GM23338 (cell line): ENCODE measurements around the gene PLXNC1. TPM values are rescaled to one million over a fixed set of nuclear protein-coding genes. Genes with fewer than 3 reads are reported as not detected.

Source experiments
- ATAC-seq: fragments of 200-7000 bp; cut with Tn5 transposase; 3 replicates; pipeline ENCODE4 v1.9.1; 2020
- DNase-seq: peaks from one replicate; pipeline ENCODE4 v3.0.0-alpha.2; 2015; ENCODE audit warnings: low spot score
- H2AFZ ChIP-seq: fragments of 200-600 bp; sonication (generic); 2 replicates; pipeline ENCODE4 v1.8.0; 2016; ENCODE audit warnings: antibody characterized with exemption, mild to moderate bottlenecking, moderate library complexity
- H3F3A ChIP-seq: fragments of 200-600 bp; sonication (generic); replicated peaks from 2 replicates; pipeline ENCODE4 v1.8.0; 2017; ENCODE audit warnings: antibody characterized with exemption, mixed run types, low read depth
- H3K27ac ChIP-seq: fragments of 200-600 bp; sonication (generic); 2 replicates; pipeline ENCODE4 v1.6.1; 2016; ENCODE audit warnings: low read depth
- H3K27me3 ChIP-seq: fragments of 200-600 bp; sonication (generic); 2 replicates; pipeline ENCODE4 v1.8.0; 2016; ENCODE audit warnings: mild to moderate bottlenecking, mixed run types, moderate library complexity; ENCODE audit not compliant: insufficient read depth
- H3K36me3 ChIP-seq: fragments of 200-600 bp; sonication (generic); 2 replicates; pipeline ENCODE4 v1.8.0; 2016; ENCODE audit warnings: mild to moderate bottlenecking; ENCODE audit not compliant: insufficient read depth
- H3K4me1 ChIP-seq: fragments of 200-600 bp; sonication (generic); 2 replicates; pipeline ENCODE4 v1.8.0; 2016; ENCODE audit warnings: mild to moderate bottlenecking, moderate library complexity; ENCODE audit not compliant: insufficient read depth
- H3K4me2 ChIP-seq: fragments of 200-600 bp; sonication (generic); 2 replicates; pipeline ENCODE4 v1.7.1; 2017; ENCODE audit warnings: mixed run types
- H3K4me3 ChIP-seq: fragments of 200-600 bp; sonication (generic); 2 replicates; pipeline ENCODE4 v1.6.1; 2016; ENCODE audit warnings: mixed run types
- H3K79me2 ChIP-seq: fragments of 200-600 bp; sonication (generic); replicated peaks from 2 replicates; pipeline ENCODE4 v1.8.0; 2017; ENCODE audit warnings: mild to moderate bottlenecking; ENCODE audit not compliant: insufficient read depth
- H3K9me2 ChIP-seq: fragments of 200-600 bp; sonication (generic); 2 replicates; pipeline ENCODE4 v1.8.0; 2017; ENCODE audit not compliant: insufficient read depth
- H4K20me1 ChIP-seq: fragments of 200-600 bp; sonication (generic); replicated peaks from 2 replicates; pipeline ENCODE4 v1.8.0; 2017; ENCODE audit warnings: mild to moderate bottlenecking; ENCODE audit not compliant: insufficient read depth
- H3K27ac Mint-ChIP-seq: 2 replicates; pipeline ENCODE4 v1.8.0; 2020; ENCODE audit warnings: inconsistent platforms, mild to moderate bottlenecking, moderate library complexity, mixed read lengths
- H3K27me3 Mint-ChIP-seq: 3 replicates; pipeline ENCODE4 v1.8.0; 2022; ENCODE audit warnings: low read depth, mild to moderate bottlenecking, moderate library complexity, mixed read lengths, inconsistent platforms; ENCODE audit not compliant: insufficient read depth, poor library complexity
- H3K36me3 Mint-ChIP-seq: 3 replicates; pipeline ENCODE4 v1.8.0; 2021; ENCODE audit warnings: low read depth, mild to moderate bottlenecking, inconsistent platforms, moderate library complexity, mixed read lengths
- H3K4me1 Mint-ChIP-seq: 3 replicates; pipeline ENCODE4 v1.8.0; 2020; ENCODE audit warnings: mild to moderate bottlenecking, inconsistent platforms, mixed read lengths
- H3K4me3 Mint-ChIP-seq: 3 replicates; pipeline ENCODE4 v1.8.0; 2021; ENCODE audit warnings: moderate library complexity, mild to moderate bottlenecking, inconsistent platforms, mixed read lengths
- H3K9me3 Mint-ChIP-seq: 3 replicates; pipeline ENCODE4 v1.8.0; 2020; ENCODE audit warnings: moderate library complexity, mild to moderate bottlenecking, inconsistent platforms, mixed read lengths
- CREB1 ChIP-seq: fragments of 250-450 bp; sonication (Bioruptor Pico); IDR thresholded peaks from 2 replicates; pipeline ENCODE4 v1.5.0; 2020; ENCODE audit warnings: low read depth, mild to moderate bottlenecking, moderate library complexity
- ETS1 ChIP-seq: IDR thresholded peaks from 2 replicates; pipeline ENCODE4 v1.6.1; 2016; ENCODE audit warnings: antibody characterized with exemption
- EZH2 ChIP-seq: fragments of 200-600 bp; sonication (generic); IDR thresholded peaks from one replicate; pipeline ENCODE4 v1.8.0; 2017; ENCODE audit warnings: antibody characterized with exemption, mild to moderate bottlenecking, low read depth; ENCODE audit not compliant: unreplicated experiment
- EZH2phosphoT487 ChIP-seq: fragments of 200-600 bp; sonication (generic); IDR thresholded peaks from one replicate; pipeline ENCODE4 v1.8.1; 2018; ENCODE audit warnings: antibody characterized with exemption; ENCODE audit not compliant: unreplicated experiment
- JUNB ChIP-seq: IDR thresholded peaks from one replicate; pipeline ENCODE4 v1.6.1; 2016; ENCODE audit warnings: antibody characterized with exemption; ENCODE audit not compliant: unreplicated experiment
- NANOG ChIP-seq: IDR thresholded peaks from 2 replicates; pipeline ENCODE4 v1.6.1; 2016; ENCODE audit warnings: antibody characterized with exemption, borderline replicate concordance
- POLR2AphosphoS5 ChIP-seq: IDR thresholded peaks from 2 replicates; pipeline ENCODE4 v1.6.1; 2016; ENCODE audit warnings: antibody characterized with exemption, low read depth
- REST ChIP-seq: IDR thresholded peaks from one replicate; pipeline ENCODE4 v1.6.1; 2018; ENCODE audit warnings: antibody characterized with exemption; ENCODE audit not compliant: unreplicated experiment
- STAT1 ChIP-seq: IDR thresholded peaks from one replicate; pipeline ENCODE4 v1.6.1; 2016; ENCODE audit warnings: antibody characterized with exemption; ENCODE audit not compliant: unreplicated experiment
- ZNF114 ChIP-seq: fragments of 250-450 bp; sonication (Bioruptor Pico); IDR thresholded peaks from 2 replicates; pipeline ENCODE4 v1.5.0; 2020; ENCODE audit warnings: mild to moderate bottlenecking, moderate library complexity
- ZNF331 ChIP-seq: fragments of 250-450 bp; sonication (Bioruptor Pico); IDR thresholded peaks from 2 replicates; pipeline ENCODE4 v1.5.0; 2020; ENCODE audit warnings: low read depth, mild to moderate bottlenecking, moderate library complexity
- polyA plus RNA-seq: library from polyadenylated mRNA; unstranded; fragments of >200 nt; fragmentation: Nextera tagmentation; extraction: Ambion mirVana; gene quantifications from 2 replicates; pipeline ENCODE4 v1.2.1, GENCODE V29; 2016
- total RNA-seq: library from RNA; depleted of rRNA; stranded (reverse); fragments of >200 nt; shearing (Covaris generic); gene quantifications from 2 replicates; pipeline ENCODE4 v1.2.3, GENCODE V29; 2014
- TF ChIP-seq, protein P1 (sequence below), 2 experiments: fragments of 200-600 bp in 1 of 2; sonication (generic) in 1 of 2; conservative IDR thresholded peaks; 2 replicates each; pipeline versions ENCODE4 v1.5.1 to v1.6.1; 2016 to 2017; ENCODE audit warnings: antibody characterized with exemption in 2 of 2, low read depth in 2 of 2, mild to moderate bottlenecking in 2 of 2, moderate library complexity in 1 of 2
- TF ChIP-seq, protein P2 (sequence below): fragments of 250-450 bp; sonication (Bioruptor Pico); IDR thresholded peaks from 2 replicates; pipeline ENCODE4 v1.5.0; 2020; ENCODE audit warnings: mild to moderate bottlenecking, moderate library complexity

The PLXNC1 gene
- total and polyA plus RNA-seq, 2 experiments from 2014 or later: 1.9 to 6.5 TPM

DNA sequence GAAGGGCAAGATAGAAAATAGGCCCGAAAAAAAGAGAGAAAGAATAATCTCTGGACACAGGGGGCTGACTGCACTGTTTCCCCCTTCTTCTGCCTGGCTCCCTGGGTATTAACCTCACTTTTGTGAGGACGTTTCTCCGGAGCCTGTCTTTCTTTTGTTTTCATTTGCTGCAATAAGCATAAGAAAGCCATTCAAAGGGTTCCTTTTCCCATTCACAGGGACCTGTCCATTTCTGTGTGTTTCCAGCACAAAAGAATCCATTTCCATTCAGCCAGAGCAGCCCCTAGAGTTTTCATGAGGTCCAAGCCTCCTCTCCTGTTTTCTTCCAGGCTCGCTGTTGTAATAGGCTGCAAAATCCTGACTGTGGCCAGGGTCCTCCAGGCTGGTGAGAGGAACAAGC lies 16.8 kb downstream of the PLXNC1 start:
- H3K27ac ChIP-seq: no peak overlapping the region

More for the DNA sequence above, 16.8 kb downstream of the PLXNC1 start:
- peaks cover 58% of the 10 kb centered on the region for H3K27me3 Mint-ChIP-seq
- no peak overlapping the region for H3K27ac Mint-ChIP-seq
- DNase-seq (peak; percentile 62), ATAC-seq (peak; percentile 60)
- no peaks in the 10 kb centered on the region for H3K36me3 ChIP-seq
- H2AFZ ChIP-seq: no peak overlapping the region
- H3K4me2 ChIP-seq: peak overlapping the region; percentile 3
- H3K36me3 Mint-ChIP-seq: no peaks in the 10 kb centered on the region
- no peaks in the 10 kb centered on the region for H3K9me3 Mint-ChIP-seq
- peaks cover 79% of the 10 kb centered on the region for H3K27me3 ChIP-seq
- peak overlapping the region; percentile 21; the same call in 1 of the 2 replicates for H3K4me3 ChIP-seq
- no peak overlapping the region for H3K4me3 Mint-ChIP-seq
- TF ChIP-seq EZH2 (no peak), JUNB (no peak), REST (no peak), CREB1 (no peak), NANOG (no peak), EZH2phosphoT487 (no peak), ZNF331 (CRISPR knock-in tag) (no peak), POLR2AphosphoS5 (no peak), ETS1 (no peak), ZNF114 (CRISPR knock-in tag) (no peak), STAT1 (no peak)
- TF ChIP-seq, protein P1, sequence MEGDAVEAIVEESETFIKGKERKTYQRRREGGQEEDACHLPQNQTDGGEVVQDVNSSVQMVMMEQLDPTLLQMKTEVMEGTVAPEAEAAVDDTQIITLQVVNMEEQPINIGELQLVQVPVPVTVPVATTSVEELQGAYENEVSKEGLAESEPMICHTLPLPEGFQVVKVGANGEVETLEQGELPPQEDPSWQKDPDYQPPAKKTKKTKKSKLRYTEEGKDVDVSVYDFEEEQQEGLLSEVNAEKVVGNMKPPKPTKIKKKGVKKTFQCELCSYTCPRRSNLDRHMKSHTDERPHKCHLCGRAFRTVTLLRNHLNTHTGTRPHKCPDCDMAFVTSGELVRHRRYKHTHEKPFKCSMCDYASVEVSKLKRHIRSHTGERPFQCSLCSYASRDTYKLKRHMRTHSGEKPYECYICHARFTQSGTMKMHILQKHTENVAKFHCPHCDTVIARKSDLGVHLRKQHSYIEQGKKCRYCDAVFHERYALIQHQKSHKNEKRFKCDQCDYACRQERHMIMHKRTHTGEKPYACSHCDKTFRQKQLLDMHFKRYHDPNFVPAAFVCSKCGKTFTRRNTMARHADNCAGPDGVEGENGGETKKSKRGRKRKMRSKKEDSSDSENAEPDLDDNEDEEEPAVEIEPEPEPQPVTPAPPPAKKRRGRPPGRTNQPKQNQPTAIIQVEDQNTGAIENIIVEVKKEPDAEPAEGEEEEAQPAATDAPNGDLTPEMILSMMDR (conservative IDR thresholded peaks at IDR 0.05; ENCODE audit: low read depth in 2 of 2): no peak
- TF ChIP-seq, protein P2, sequence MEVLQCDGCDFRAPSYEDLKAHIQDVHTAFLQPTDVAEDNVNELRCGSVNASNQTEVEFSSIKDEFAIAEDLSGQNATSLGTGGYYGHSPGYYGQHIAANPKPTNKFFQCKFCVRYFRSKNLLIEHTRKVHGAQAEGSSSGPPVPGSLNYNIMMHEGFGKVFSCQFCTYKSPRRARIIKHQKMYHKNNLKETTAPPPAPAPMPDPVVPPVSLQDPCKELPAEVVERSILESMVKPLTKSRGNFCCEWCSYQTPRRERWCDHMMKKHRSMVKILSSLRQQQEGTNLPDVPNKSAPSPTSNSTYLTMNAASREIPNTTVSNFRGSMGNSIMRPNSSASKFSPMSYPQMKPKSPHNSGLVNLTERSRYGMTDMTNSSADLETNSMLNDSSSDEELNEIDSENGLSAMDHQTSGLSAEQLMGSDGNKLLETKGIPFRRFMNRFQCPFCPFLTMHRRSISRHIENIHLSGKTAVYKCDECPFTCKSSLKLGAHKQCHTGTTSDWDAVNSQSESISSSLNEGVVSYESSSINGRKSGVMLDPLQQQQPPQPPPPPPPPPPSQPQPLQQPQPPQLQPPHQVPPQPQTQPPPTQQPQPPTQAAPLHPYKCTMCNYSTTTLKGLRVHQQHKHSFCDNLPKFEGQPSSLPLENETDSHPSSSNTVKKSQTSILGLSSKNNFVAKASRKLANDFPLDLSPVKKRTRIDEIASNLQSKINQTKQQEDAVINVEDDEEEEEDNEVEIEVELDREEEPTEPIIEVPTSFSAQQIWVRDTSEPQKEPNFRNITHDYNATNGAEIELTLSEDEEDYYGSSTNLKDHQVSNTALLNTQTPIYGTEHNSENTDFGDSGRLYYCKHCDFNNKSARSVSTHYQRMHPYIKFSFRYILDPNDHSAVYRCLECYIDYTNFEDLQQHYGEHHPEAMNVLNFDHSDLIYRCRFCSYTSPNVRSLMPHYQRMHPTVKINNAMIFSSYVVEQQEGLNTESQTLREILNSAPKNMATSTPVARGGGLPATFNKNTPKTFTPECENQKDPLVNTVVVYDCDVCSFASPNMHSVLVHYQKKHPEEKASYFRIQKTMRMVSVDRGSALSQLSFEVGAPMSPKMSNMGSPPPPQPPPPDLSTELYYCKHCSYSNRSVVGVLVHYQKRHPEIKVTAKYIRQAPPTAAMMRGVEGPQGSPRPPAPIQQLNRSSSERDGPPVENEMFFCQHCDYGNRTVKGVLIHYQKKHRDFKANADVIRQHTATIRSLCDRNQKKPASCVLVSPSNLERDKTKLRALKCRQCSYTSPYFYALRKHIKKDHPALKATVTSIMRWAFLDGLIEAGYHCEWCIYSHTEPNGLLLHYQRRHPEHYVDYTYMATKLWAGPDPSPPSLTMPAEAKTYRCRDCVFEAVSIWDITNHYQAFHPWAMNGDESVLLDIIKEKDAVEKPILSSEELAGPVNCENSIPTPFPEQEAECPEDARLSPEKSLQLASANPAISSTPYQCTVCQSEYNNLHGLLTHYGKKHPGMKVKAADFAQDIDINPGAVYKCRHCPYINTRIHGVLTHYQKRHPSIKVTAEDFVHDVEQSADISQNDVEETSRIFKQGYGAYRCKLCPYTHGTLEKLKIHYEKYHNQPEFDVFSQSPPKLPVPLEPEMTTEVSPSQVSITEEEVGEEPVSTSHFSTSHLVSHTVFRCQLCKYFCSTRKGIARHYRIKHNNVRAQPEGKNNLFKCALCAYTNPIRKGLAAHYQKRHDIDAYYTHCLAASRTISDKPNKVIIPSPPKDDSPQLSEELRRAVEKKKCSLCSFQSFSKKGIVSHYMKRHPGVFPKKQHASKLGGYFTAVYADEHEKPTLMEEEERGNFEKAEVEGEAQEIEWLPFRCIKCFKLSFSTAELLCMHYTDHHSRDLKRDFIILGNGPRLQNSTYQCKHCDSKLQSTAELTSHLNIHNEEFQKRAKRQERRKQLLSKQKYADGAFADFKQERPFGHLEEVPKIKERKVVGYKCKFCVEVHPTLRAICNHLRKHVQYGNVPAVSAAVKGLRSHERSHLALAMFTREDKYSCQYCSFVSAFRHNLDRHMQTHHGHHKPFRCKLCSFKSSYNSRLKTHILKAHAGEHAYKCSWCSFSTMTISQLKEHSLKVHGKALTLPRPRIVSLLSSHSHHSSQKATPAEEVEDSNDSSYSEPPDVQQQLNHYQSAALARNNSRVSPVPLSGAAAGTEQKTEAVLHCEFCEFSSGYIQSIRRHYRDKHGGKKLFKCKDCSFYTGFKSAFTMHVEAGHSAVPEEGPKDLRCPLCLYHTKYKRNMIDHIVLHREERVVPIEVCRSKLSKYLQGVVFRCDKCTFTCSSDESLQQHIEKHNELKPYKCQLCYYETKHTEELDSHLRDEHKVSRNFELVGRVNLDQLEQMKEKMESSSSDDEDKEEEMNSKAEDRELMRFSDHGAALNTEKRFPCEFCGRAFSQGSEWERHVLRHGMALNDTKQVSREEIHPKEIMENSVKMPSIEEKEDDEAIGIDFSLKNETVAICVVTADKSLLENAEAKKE (CRISPR knock-in tag): no peak
- H3K4me1 ChIP-seq: peaks cover 35% of the 10 kb centered on the region
- no peaks in the 10 kb centered on the region for H3K79me2 ChIP-seq
- H3F3A ChIP-seq: peaks cover 11% of the 10 kb centered on the region; the same call in 1 of the 2 replicates
- no peaks in the 10 kb centered on the region for H3K9me2 ChIP-seq
- H3K4me1 Mint-ChIP-seq: peaks cover 30% of the 10 kb centered on the region
- H4K20me1 ChIP-seq: no peaks in the 10 kb centered on the region; the same call in 1 of the 2 replicates
